Cardiac septum (tissue), 1 donor: ENCODE data around the gene FAM153A. TPM values are rescaled to one million over a fixed set of nuclear protein-coding genes. Genes with fewer than 3 reads are reported as not detected.
"Not testable (repeated sequence)": the region's sequence is repeated elsewhere in the genome, so short reads cannot be mapped to it uniquely, and the experiment has no call there.

Experiments
- DNase-seq: peaks from one replicate; pipeline ENCODE4 v3.0.0-alpha.2; 2020; ENCODE audit warnings: low spot score
- intact Hi-C: fragments of 100-400 bp; cut with DNase I; formaldehyde crosslinking; loops from one replicate; pipeline ENCODE4 v1.14.0; 2022
- long read RNA-seq: library from polyadenylated mRNA; unstranded; transcript quantifications from one replicate; pipeline ENCODE4 v2.0.0, GENCODE V29; 2021
- total RNA-seq: library from RNA; stranded (reverse); fragmentation: NEBNext Ultra II Directional; extraction: Animal tissue kit (Norgen Biotek cat#: 25700); gene quantifications from one replicate; pipeline ENCODE4 v1.2.1, GENCODE V29; 2021
- donor health status: DM: no; HTN: no; CAD: no.

Gene FAM153A
- total RNA-seq = 9.3 TPM
- long read RNA-seq, partial matches to known transcripts = 0 of 2 reads
- long read RNA-seq, other reads (novel, unspliced or antisense) = 2 of 2 reads

DNA sequence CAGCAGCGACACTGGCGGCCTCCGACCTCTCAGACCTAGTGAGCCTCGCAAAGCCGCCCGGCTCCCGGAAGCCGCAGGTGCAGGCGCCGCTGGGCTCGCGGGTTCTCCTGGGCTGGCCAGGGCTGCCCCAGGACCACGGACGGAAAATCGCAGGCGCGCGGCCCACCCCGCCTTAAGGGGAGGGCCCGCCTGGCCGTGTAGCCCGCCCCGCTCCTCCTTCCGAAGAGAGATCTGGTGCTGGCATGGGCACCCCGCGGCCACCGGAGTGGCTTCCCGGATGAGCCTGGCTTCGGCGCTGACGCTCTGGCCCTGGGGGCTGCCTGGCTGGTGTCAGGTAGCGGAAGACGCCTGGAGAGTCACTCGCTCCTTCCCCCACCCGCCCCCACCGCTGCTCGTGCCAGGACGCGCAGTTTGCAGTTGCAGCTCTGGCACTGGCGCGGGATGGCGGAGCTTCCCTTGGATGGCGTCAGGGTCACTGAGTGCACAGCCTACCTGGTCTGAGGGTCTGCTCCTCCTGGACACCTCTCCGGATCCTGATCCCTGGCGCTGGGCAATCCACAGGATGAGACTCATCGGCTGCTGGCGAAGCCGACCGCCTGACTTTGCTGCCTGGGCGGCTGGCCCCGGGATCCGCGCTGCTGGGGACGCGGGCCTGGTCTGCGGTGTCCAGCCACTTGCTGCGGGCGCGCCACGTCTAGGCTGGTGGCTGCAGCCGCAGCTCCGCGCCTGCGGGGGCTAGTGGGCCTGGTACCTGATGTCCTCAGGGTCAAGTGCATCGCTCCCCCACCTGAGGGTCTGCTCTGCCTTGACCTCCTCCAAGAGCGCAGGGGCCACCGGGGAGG, at the start of gene FAM153A:
Gene FAM153A (minus strand): TSS at position 108 of the 842 bp plus-strand sequence.
- intact Hi-C loops, DNase-seq: not testable (repeated sequence)

- intact Hi-C loops, DNase-seq: not testable (repeated sequence)
Measured at GRCh38 chr5:177832287-177832686, 49.6 kb upstream of the FAM153A start.

GRCh38 chr5:177826073-177826472, 43.4 kb upstream of the FAM153A start:
- intact Hi-C loops, DNase-seq: not testable (repeated sequence)

DNA sequence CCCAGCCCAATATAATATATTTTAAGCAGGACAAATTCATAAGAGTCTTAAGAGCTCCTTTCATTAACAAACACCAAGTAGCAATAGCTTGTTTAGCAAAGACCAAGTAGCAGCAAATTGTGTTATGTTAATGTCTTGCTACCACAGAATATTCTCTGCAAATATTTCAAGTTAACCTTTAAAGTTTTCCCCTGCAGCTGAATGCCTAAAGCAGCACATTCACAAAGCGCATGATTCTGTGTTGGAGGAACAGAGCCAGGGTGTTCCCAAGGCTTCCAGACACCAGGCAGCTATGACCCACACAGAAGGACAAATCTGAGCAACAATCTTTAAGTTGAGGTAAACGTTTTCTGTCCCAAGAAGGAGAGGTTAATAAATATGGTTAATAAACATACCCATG, 42.1 kb upstream of the FAM153A start:
- intact Hi-C loops, DNase-seq: not testable (repeated sequence)

DNA sequence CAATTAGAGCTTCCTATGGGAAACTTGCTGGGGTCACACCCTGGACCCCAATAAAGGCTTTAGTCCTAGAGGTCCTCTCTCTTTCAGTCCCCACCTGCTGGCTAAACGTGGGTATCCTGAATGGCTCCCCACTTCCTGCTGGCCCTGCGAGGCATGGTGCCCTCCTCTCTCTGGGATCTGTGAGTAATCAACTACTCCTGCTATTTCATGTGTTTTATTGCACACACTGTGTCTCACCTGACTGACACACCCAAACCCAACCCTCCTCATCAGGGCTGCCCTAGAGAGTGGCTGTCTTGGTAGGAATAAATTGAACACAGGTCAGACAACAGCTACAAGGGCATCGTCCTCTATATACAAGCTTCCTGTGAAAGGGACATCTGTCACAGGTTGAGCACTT, 39.8 kb upstream of the FAM153A start:
- DNase-seq, intact Hi-C loops: not testable (repeated sequence)

- DNase-seq, intact Hi-C loops: not testable (repeated sequence)
Measured at GRCh38 chr5:177819664-177820063, 37.0 kb upstream of the FAM153A start.

- intact Hi-C loops, DNase-seq: not testable (repeated sequence)
Measured at GRCh38 chr5:177812814-177813425, 30.2 kb upstream of the FAM153A start.

DNA sequence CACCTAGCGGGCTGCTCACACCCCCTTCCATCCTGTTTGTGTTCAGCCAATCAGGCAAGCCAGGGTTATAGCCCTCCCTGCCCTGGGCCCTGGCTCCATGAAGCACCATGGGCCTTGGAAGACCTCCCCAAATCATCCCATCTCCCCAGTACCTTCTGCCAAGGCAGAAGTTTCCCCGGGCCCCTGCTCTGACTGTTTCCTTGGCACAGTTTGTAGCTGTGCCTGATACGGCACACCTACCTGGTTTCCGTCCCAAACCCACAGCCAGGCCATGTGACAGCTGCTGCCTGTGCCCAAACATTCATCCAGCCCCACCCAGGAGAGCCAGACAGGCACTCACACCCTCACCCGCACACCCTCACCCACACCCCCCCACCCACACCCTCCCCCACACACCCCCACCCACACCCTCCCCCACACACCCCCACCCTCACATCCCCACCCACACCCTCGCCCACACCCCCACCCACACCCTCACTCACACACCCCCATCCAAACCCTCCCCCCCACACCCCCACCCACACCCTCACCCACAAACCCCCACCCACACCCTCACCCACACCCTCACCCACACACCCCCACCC, 29.6 kb upstream of the FAM153A start:
- intact Hi-C loops = not testable (repeated sequence)

DNA sequence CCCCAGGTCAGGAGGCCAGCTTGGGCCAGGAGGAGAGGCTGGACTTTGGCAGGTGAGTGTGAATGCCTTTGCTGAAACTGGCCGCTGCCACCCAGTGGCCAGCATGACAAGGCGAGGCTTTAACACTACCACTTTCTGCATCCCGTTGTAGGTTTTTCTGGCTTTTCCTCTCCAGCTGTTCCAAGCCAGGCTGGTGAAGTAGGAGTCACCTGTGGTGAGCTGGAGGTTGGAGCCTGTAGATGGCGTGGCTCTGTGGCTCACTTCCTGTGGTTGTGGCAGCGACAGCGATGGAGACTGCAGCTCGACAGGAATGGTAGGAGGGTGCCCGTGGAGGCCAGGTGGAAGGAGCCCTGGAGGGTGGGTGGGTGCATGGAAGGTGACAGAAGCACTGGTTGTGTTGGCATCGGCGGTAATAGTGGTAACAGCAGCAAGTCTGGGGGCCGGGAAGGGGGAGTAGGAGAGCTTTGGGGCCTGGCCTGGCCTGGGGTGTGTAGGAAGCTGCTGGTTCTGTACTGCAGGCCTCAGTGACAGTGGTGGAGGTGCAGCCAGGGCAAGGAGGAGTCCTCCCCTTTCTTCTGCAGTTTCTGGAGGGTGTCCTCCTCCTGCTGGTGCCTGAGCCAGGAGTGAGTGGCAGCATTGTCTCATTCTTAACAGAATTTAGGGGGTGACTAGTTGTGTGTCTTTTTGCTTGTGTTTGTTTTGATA, 26.7 kb upstream of the FAM153A start:
- intact Hi-C loops, DNase-seq: not testable (repeated sequence)

More for the DNA sequence above, 29.6 kb upstream of the FAM153A start:
- DNase-seq = not testable (repeated sequence)

DNA sequence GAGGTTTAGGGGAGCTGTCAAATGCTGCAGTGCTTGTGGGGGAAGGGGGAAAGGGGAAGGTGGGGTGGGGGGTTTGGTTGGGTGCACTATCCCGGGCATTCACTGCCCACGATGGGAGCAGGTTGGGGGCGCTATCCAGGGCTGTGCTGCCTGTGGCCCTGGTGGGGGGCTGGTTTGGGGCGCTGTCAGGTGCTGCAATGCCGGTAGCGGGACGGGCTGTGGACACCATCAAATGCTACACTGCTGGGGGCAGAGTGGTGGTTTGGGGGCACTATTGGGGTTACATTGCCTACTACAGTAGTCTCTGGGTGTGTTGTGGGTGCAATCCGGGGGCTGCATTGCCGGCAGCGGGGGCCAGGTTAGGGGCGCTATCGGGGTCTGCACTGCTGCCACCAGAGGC, 25.7 kb upstream of the FAM153A start:
- DNase-seq, intact Hi-C loops: not testable (repeated sequence)

- intact Hi-C loops, DNase-seq: not testable (repeated sequence)
Measured at GRCh38 chr5:177807265-177807664, 24.6 kb upstream of the FAM153A start.

DNA sequence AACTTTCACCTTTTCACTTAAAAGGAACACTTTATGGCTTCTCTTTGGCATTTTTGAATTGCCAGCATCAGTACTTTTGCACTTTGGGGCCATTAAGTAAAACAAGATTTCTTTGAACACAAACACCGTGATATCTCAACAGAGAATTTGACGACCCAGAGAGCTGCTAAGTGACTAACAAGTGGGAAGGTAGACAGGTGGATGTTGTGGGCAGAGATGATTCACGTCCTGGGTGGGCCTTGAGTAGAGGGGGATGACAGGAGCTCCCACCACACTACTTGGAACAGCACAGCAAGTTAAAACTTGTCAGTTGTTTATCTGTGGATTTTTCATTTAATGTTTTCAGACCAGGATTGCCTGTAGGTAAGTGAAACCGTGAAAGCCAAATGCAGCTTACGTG, 18.7 kb upstream of the FAM153A start:
- intact Hi-C loops = not testable (repeated sequence)

DNA sequence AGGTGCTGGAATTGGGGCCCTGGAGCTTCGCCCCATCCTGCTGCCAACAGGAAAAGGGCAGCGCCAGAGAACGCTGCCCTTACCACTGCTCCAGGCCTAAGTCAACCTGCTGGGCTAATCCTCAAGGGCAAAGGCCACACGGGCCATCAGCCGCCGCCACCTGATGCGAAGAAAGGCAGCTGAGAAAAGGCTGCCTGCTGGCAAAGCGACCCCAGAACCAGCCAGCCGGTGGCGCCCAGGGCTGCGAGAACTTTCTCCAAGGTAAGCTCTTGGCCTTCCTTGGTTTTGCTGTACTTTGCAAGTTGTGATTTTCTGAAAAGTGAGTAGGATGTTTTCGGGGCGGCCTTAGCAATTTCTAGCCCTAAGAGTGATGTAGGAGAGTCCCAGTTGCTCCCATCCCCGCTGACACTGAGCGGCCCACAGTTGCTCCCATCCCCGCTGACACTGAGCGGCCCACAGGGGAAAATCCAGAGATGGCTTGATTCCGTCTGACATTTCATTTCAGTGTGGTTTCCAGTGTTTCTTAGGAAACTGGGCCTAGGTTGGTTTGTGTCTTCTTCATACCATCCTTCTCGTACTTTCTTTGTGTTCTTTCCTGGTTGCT, 15.6 kb upstream of the FAM153A start:
- intact Hi-C loops = not testable (repeated sequence)

More for the DNA sequence above, 18.7 kb upstream of the FAM153A start:
- DNase-seq = not testable (repeated sequence)

DNA sequence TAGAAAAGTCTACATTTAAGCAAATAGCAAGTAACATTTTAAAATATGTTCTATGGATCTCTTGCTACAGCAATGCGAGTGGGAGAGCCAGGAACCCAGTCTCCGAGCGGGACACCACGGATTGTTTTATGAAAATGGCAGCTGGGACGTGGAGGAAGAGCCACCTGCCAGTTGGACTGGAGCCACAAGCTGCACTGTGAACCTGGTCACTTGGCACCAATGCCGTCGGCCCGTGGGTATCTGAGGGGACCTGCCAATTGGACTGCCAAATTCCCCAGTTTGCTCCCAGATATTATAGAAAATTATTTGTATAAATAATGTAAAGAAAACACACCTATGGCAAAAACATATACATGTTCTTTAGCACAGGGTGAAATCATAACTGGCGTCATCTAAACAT, 10.6 kb upstream of the FAM153A start:
- DNase-seq, intact Hi-C loops: not testable (repeated sequence)

More for the DNA sequence above, 15.6 kb upstream of the FAM153A start:
- not testable (repeated sequence) for DNase-seq

DNA sequence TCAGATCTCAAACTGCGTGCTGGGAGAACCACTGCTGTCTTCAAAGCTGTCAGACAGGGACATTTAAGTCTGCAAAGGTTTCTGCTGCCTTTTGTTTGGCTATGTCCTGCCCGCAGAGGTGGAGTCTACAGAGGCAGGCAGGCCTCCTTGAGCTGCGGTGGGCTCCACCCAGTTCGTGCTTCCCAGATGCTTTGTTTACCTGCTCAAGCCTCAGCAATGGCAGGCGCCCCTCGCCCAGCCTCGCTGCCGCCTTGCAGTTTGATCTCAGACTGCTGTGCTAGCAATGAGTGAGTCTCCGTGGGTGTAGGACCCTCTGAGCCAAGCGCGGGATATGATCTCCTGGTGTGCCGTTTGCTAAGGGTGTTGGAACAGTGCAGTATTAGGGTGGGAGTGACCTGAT, 8.9 kb upstream of the FAM153A start:
- intact Hi-C loops = not testable (repeated sequence)

DNA sequence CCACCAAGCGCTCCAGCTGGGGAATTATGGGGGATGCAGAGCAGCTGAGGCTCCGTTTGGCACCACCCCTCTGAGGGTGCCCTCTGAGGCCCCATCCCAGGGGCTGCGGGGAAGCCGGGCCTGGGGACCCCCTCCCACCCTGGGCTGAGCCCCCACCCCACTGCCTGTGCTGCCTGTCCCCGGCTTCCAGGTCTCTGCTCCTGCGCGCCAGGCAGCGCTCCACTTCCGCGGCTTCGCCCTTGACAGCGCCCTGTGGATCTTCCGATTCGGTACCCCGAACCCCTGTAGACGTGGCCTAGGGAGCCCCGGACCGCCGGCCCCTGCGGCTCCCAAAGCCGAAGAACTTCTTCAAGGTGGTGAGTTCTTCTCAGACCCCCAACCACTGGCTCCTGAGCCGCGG, 530 bp downstream of the FAM153A start:
- intact Hi-C loops, DNase-seq: not testable (repeated sequence)

More for the DNA sequence above, 8.9 kb upstream of the FAM153A start:
- not testable (repeated sequence) for DNase-seq

DNA sequence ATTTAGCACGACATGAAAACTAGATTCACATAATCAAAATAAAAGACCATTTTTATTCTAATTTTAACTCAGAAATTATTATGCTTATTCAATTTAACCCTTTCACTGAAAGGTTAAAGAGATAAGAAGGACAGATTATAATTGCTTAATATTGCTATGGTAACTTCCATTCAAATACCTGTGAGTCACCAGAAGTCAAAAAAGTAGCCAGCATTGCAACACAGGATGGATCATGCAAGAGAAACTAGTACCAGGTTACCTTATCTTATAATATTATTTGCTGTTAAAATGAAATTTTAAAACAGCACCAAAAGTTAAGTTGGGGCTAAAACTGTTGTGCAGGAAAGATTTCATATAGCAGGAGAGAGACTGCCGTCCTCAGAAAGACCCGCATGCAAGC, 11.5 kb downstream of the FAM153A start:
- DNase-seq, intact Hi-C loops: not testable (repeated sequence)

DNA sequence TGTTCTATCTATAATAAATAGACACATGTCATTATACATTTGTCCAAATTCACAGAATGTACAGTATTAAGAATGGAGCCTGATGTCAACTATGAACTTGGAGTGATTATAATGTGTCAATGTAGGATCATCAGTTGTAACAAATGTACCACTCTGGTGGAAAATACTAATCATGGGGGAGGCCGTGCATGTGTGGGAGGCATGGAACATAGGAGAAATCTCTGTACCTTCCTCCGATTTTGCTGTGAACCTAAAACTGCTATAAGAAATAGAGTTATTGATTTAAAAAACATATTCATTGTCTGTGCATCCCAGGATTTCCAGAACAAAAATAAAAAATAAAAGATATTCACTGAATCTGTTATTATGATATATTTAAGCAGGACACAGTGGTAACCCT, 12.1 kb downstream of the FAM153A start:
- DNase-seq, intact Hi-C loops: not testable (repeated sequence)
